OCI-LY7 (cell line): ENCODE data around the gene PXMP4. TPM values are rescaled to one million over a fixed set of nuclear protein-coding genes. Genes with fewer than 3 reads are reported as not detected.

Experiments
- BruUV-seq: library from RNA; stranded (reverse); fragments of 400-500 nt; replicated peaks from 2 replicates; lab custom pipeline; 2021; lab: Mats Ljungman, UMichigan
- CTCF ChIA-PET: fragments of 300-600 bp; sonication (Branson Sonifier 250); formaldehyde crosslinking; loops from one replicate; lab custom pipeline; 2022; ENCODE audit warnings: antibody characterized with exemption; ENCODE audit not compliant: unreplicated experiment; lab: Charles Lee
- POLR2A ChIA-PET: fragments of 300-600 bp; sonication (Branson Sonifier 250); formaldehyde crosslinking; loops from one replicate; lab custom pipeline; 2022; ENCODE audit warnings: antibody characterized with exemption; lab: Charles Lee
- DNase-seq: peaks from one replicate; pipeline ENCODE4 v3.0.0-alpha.2; 2015; ENCODE audit warnings: low spot score
- H2AFZ ChIP-seq: fragments of 200-600 bp; sonication (generic), shearing (Covaris generic); 2 replicates; pipeline ENCODE4 v1.6.1; 2014; ENCODE audit warnings: mild to moderate bottlenecking, antibody characterized with exemption, low read length, moderate library complexity
- H3K27ac ChIP-seq: fragments of 200-600 bp; sonication (generic); 2 replicates; pipeline ENCODE4 v1.5.1; 2014; ENCODE audit warnings: mixed run types, low read depth, mild to moderate bottlenecking, moderate library complexity, low read length, inconsistent platforms; ENCODE audit not compliant: poor library complexity, severe bottlenecking
- H3K36me3 ChIP-seq: fragments of 200-600 bp; sonication (generic); 2 replicates; pipeline ENCODE4 v1.6.1; 2014; ENCODE audit warnings: mild to moderate bottlenecking, antibody characterized with exemption, low read length, moderate library complexity, mixed read lengths; ENCODE audit not compliant: insufficient read depth
- H3K4me1 ChIP-seq: fragments of 200-600 bp; sonication (generic); 2 replicates; pipeline ENCODE4 v1.5.1; 2014; ENCODE audit warnings: mild to moderate bottlenecking, low read length; ENCODE audit not compliant: insufficient read depth, poor library complexity, severe bottlenecking
- H3K4me2 ChIP-seq: fragments of 200-600 bp; sonication (generic); 2 replicates; pipeline ENCODE4 v1.6.1; 2014; ENCODE audit warnings: mild to moderate bottlenecking, low read length
- H3K4me3 ChIP-seq: fragments of 200-600 bp; sonication (generic); 2 replicates; pipeline ENCODE4 v1.5.1; 2014; ENCODE audit warnings: mild to moderate bottlenecking, low read depth, low read length; ENCODE audit not compliant: poor library complexity, severe bottlenecking
- H3K79me2 ChIP-seq: fragments of 200-600 bp; sonication (generic); 2 replicates; pipeline ENCODE4 v1.6.1; 2016; ENCODE audit warnings: low read depth, mild to moderate bottlenecking, low read length, moderate library complexity, mixed read lengths; ENCODE audit not compliant: insufficient read depth
- H3K9me2 ChIP-seq: fragments of 200-600 bp; sonication (generic); 2 replicates; pipeline ENCODE4 v1.6.1; 2016; ENCODE audit warnings: mild to moderate bottlenecking, low read length, mixed read lengths; ENCODE audit not compliant: insufficient read depth
- H3K9me3 ChIP-seq: fragments of 200-600 bp; sonication (generic); 2 replicates; pipeline ENCODE4 v1.6.1; 2014; ENCODE audit warnings: mild to moderate bottlenecking, mixed run types, low read length, mixed read lengths
- H4K20me1 ChIP-seq: fragments of 200-600 bp; sonication (generic); 2 replicates; pipeline ENCODE4 v1.6.1; 2014; ENCODE audit warnings: mild to moderate bottlenecking, antibody characterized with exemption, low read length, moderate library complexity, mixed read lengths; ENCODE audit not compliant: insufficient read depth
- EZH2phosphoT487 ChIP-seq: fragments of 200-600 bp; sonication (generic); IDR thresholded peaks from 2 replicates; pipeline ENCODE4 v1.6.1; 2018; ENCODE audit warnings: low read depth, borderline replicate concordance, mild to moderate bottlenecking, mixed run types, antibody characterized with exemption, low read length, moderate library complexity, mixed read lengths
- intact Hi-C: fragments of 100-400 bp; cut with micrococcal nuclease; formaldehyde crosslinking; loops from one replicate; pipeline ENCODE4 v1.10.0; 2022; ENCODE audit not compliant: unreplicated experiment
- total RNA-seq, 2 experiments: library from RNA; depleted of rRNA in 1 of 2; stranded (reverse); fragments of >200 nt in 1 of 2; shearing (Covaris generic) in 1 of 2; gene quantifications; 2 replicates each; pipeline ENCODE4 v1.2.3, GENCODE V29; 2014 to 2022
- TF ChIP-seq, protein P1 (sequence below): fragments of 200-600 bp; sonication (generic); conservative IDR thresholded peaks from 2 replicates; pipeline ENCODE4 v1.5.1; 2014; ENCODE audit warnings: mild to moderate bottlenecking, antibody characterized with exemption, low read length, moderate library complexity, mixed read lengths

PXMP4 gene
- total RNA-seq, 2 experiments from 2014 or later, result 3.1 to 8.2 TPM

GRCh38 chr20:33655164-33655563, 64.9 kb downstream of the PXMP4 start:
- no peak overlapping the region for H2AFZ ChIP-seq
- intact Hi-C loops, result no loop called here
- BruUV-seq, result no TSS peak
- no peaks in the 10 kb centered on the region for H3K79me2 ChIP-seq
- H3K27ac ChIP-seq, result no peak overlapping the region
- DNase-seq, result no peak
- TF ChIP-seq, protein P1, sequence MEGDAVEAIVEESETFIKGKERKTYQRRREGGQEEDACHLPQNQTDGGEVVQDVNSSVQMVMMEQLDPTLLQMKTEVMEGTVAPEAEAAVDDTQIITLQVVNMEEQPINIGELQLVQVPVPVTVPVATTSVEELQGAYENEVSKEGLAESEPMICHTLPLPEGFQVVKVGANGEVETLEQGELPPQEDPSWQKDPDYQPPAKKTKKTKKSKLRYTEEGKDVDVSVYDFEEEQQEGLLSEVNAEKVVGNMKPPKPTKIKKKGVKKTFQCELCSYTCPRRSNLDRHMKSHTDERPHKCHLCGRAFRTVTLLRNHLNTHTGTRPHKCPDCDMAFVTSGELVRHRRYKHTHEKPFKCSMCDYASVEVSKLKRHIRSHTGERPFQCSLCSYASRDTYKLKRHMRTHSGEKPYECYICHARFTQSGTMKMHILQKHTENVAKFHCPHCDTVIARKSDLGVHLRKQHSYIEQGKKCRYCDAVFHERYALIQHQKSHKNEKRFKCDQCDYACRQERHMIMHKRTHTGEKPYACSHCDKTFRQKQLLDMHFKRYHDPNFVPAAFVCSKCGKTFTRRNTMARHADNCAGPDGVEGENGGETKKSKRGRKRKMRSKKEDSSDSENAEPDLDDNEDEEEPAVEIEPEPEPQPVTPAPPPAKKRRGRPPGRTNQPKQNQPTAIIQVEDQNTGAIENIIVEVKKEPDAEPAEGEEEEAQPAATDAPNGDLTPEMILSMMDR, result no peak
- no peak for TF ChIP-seq EZH2phosphoT487
- CTCF ChIA-PET, result no interaction called here
- H3K4me1 ChIP-seq, result peaks cover 19% of the 10 kb centered on the region
- no peak overlapping the region for H3K4me3 ChIP-seq
- H3K4me2 ChIP-seq, result no peak overlapping the region
- H4K20me1 ChIP-seq, result no peaks in the 10 kb centered on the region
- no peaks in the 10 kb centered on the region for H3K9me2 ChIP-seq
- peaks cover 27% of the 10 kb centered on the region; the same call in 1 of the 2 replicates for H3K36me3 ChIP-seq
- POLR2A ChIA-PET, result no interaction called here
- no peaks in the 10 kb centered on the region for H3K9me3 ChIP-seq

GRCh38 chr20:33654680-33655161, 65.4 kb downstream of the PXMP4 start:
- Histone ChIP-seq H3K9me2 (no peaks in the 10 kb centered on the region), H3K9me3 (no peaks in the 10 kb centered on the region), H3K4me3 (no peak overlapping the region), H3K4me1 (peaks cover 19% of the 10 kb centered on the region), H3K27ac (no peak overlapping the region), H3K36me3 (peaks cover 27% of the 10 kb centered on the region; the same call in 1 of the 2 replicates), H2AFZ (no peak overlapping the region), H4K20me1 (no peaks in the 10 kb centered on the region), H3K4me2 (no peak overlapping the region), H3K79me2 (no peaks in the 10 kb centered on the region)
- TF ChIP-seq EZH2phosphoT487, result no peak
- CTCF ChIA-PET, result no interaction called here
- POLR2A ChIA-PET, result no interaction called here
- intact Hi-C loops, result loop anchor here (5.0 kb wide), 1 partner anchor 252 kb away; the partner anchor contains the start of gene CDK5RAP1
- no TSS peak for BruUV-seq
- no peak for DNase-seq

GRCh38 chr20:33653900-33654596, 66.1 kb downstream of the PXMP4 start:
- H4K20me1 ChIP-seq, result no peaks in the 10 kb centered on the region
- H3K79me2 ChIP-seq, result no peaks in the 10 kb centered on the region
- BruUV-seq, result no TSS peak
- H3K4me2 ChIP-seq, result no peak overlapping the region
- peaks cover 22% of the 10 kb centered on the region; the same call in 1 of the 2 replicates for H3K36me3 ChIP-seq
- intact Hi-C loops, result loop anchor here (1.0 to 5.0 kb wide), 4 partner anchors 85 to 252 kb away; partner anchors contain the start of gene CDK5RAP1
- ChIA-PET POLR2A (no interaction called here), CTCF (interaction anchor here (0.6 kb wide), 1 partner anchor 10 kb away, joined by 3 read pairs; no protein-coding TSS in a partner anchor)
- TF ChIP-seq, protein P1, result no peak
- TF ChIP-seq EZH2phosphoT487, result no peak
- no peaks in the 10 kb centered on the region for H3K9me2 ChIP-seq
- no peak overlapping the region for H3K4me3 ChIP-seq
- no peak for DNase-seq
- no peak overlapping the region for H3K27ac ChIP-seq
- H3K4me1 ChIP-seq, result peaks cover 19% of the 10 kb centered on the region
- H3K9me3 ChIP-seq, result no peaks in the 10 kb centered on the region
- no peak overlapping the region for H2AFZ ChIP-seq
